Suprapubic skin (tissue), 4 donors: ENCODE data around the gene RTN4R.

ENCODE experiments used
- CTCF ChIP-seq, 2 donors: fragments of 200-600 bp in 1 of 2; fragments of 450-650 bp in 1 of 2; sonication (generic) in 1 of 2; IDR thresholded peaks; one replicate each; pipeline ENCODE4 v1.5.1; 2016 to 2019; ENCODE audit warnings: antibody characterized with exemption in 2 of 2, mild to moderate bottlenecking in 1 of 2, moderate library complexity in 1 of 2
- POLR2A ChIP-seq, 2 donors: fragments of 450-650 bp; IDR thresholded peaks; one replicate each; pipeline ENCODE4 v1.6.1; 2017; ENCODE audit warnings: antibody characterized with exemption in 2 of 2, mild to moderate bottlenecking in 2 of 2, moderate library complexity in 2 of 2
- POLR2AphosphoS5 ChIP-seq, 3 donors: sonication (generic); formaldehyde crosslinking; IDR thresholded peaks; one replicate each; pipeline ENCODE4 v1.6.1; 2017; ENCODE audit warnings: antibody characterized with exemption in 3 of 3

GRCh38 chr22:20268279-20269012 is at the start of gene RTN4R:
- TF ChIP-seq POLR2AphosphoS5 (IDR thresholded peaks at IDR 0.05) (no peak), POLR2A (IDR thresholded peaks at IDR 0.05) (no peak), CTCF (IDR thresholded peaks at IDR 0.05) (peak; percentile 49 to 76)
